ENCODE measurements around the gene LTBP2. TPM values are rescaled to one million over a fixed set of nuclear protein-coding genes. Genes with fewer than 3 reads are reported as not detected.

The LTBP2 gene
- total RNA-seq, 1 donor from 2014 or later: 14.4 TPM

- no peak for ATAC-seq
Measured at GRCh38 chr14:74503938-74504335, 108.1 kb downstream of the LTBP2 start.

DNA sequence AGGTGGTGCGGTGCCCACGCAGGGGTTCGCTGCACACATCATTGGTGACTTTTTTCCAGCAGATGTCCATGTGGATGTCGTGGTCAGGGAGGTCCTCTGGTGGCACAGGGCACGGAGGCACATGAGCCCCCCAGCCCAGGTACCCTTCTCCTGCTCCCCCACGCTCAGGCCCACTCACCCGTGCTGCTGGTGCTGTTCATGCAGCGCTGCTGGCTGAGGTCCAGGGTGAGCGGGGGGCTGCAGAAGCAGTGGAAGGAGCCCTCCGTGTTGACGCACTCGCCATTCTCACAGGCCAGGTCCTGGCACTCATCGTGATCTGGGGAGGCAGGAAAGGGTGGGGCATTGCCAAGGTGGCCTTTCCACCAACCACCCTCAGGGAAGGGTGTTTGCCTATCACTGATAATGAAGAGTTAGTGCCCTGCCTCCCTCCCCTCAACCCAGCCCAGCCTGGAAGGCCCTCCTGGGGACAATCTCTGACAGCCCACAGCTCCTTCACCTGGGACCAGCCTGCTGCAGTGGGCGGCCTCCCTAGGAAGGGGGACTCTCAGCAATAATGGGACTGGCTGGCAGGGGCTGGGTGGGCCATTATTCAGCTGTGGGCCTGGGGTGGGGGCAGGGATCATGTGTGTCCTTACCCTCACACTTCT lies 108.6 kb downstream of the LTBP2 start:
- ATAC-seq: no peak

DNA sequence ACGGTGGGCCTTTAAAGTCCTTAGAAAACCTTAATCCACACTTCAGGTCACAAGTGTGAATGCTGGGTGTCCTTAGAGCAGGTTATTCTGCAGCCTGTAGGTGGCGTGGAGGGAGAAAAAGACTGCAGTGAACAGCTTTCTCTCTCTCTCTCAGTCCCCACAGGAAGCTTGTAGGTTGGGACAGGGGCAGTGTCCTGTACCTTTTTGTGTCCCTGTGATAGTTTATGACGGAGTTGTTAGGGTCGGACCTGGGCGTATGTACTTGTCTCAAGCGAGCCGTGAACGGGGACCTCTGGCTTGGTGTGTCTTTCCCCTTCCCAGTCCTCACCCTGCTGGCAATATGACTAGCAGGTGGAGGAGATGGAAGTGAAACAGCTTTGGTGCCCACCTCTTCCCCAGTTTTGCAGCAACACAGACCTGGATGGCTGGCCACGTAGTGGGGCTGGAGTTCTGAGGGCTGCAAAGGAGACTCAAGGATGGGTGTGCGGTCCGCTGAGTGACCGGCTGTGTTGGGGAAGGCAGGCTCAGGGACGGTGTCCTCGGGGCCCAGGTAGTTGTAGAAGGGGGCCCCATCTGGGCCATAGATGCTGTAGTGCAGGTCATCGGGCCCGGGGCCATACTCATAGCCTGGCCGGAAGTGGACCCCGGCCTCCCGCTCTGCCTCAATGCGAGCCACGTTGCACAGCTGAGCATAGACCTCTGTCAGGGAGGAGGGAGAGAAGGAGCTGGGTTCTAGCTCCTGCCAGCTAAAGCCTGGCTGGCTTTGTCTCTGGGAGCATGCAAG lies 109.6 kb downstream of the LTBP2 start:
- ATAC-seq: peak; percentile 43

GRCh38 chr14:74501691-74502090 lies 110.3 kb downstream of the LTBP2 start:
- ATAC-seq: no peak

- peak; percentile 48 for ATAC-seq
Measured at GRCh38 chr14:74501135-74501614, 110.9 kb downstream of the LTBP2 start.

DNA sequence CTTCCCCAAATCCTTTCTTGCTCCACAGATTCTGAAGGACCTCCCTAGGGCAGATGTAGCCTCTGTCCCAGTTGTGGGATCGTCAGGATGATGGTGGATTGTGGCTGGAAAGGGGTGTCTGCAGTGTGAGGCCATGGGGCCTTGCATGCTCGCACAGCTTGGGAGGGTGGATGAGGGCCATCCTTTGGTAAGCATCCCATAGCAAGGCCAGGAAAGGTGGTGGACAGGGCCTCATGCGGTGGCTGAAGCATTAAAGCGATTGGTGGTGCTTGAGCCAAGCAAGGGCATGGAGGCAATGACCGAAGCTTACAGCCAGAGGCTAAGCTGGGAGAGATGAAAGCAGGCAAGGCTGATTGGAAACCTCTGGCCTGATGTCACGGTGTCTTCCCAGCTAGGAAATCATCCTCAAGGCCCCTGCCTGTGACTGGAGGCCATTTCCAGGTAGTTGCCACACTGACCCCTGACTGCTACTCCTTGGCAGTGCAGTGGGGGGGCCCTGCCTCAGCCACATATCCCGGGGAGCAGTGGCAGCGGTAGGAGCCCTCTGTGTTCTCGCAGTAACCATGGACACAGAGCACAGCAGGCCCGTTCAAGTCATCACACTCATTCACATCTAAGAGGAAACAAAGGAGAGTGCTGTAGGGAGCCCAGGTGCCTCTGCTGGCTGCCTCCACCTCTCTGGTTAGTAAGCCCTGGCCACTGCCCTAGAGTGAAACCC lies 111.5 kb downstream of the LTBP2 start:
- ATAC-seq: peak; percentile 5

DNA sequence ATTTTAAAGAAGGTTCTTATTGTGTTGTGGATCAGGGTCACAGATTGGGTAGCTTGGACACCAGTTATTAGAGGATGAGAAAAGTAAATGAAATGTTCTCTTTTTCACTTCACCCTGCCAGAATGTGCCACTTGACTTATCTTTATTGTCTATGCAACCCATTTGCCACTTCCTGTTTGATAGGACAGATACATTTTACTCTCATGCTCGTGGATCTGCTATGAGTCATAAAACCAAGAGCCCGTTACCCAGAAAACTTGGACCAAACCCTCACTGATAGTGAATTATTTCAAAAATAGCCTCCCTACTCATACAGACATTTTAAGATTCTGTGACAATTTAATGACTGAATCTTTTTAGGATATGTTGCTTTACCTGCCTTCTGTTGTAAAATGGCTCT lies 116.7 kb downstream of the LTBP2 start:
- no peak for ATAC-seq

DNA sequence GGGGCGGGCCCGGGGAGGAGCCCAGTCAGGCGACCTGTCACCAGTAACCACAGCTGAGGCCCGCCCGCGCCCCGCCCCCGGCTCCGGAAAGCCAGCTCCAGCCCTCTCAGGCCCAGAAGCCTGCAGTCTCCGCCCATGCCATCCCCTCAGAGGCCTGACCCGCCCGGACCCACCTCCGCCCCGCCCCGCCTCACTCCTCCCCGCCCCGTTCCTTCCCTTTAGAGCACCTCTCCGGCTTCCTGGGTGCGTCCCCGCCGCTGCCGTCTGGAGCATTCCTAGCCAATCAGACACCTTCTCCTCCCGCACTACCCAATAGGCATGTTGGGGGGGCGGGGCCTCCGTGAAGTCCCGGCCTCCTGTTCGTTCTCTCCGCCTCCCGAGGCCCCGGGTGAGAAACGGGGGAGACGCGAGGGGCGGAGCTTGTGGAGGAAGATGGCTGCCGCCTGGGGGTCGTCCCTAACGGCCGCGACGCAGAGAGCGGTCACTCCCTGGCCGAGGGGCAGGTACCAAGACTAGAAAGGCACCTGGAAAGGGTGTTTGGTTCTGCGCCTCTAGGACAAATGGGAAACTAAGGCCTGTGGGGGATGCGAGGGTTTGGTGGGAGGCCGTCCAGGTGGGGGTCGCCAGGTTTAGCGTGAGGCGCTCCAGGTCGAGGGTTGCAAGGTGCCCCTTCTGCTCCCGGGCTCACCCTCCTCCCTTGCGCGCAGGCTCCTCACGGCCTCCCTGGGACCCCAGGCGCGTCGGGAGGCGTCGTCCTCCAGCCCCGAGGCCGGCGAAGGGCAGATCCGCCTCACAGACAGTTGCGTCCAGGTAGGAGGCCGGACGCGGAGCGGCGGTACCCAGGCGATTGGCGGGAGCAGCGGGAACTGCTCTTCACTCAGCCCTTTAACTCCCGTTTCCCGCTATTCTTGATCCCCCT lies 118.4 kb downstream of the LTBP2 start, which contains the start of gene ISCA2:
Gene ISCA2 (plus strand): TSS at position 423 of the 919 bp plus-strand sequence. CDS start 10 bp downstream, at position 433.
- peak; percentile 98 for ATAC-seq

DNA sequence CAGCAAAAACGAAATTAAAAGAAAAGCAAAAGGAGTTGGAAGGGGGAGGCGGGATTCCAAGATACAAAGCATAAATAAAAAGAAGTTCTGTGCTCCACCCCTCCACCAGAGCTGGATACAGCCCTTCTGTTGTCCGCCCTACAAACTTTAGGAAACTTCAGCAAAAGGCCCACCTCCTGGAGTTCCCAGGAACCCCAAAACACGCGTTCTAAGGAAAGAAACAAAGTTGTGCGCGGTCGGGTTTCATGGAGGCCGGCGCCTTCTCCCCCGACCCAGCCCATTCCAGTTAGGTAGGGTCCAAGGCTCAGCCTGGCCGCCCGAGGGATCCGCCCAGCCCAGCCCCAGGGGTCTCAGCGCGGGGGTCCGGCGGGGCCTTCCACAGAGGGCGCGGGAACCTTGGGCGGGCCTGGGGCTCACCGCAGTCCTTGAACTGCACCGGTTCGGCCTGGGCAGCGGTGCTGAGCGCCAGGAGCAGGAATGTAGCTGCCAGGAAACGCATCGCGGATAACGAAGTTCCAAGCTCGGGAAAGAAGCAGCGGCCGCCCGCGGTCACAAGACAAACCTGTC lies 119.2 kb downstream of the LTBP2 start, which contains the start of gene NPC2:
Gene NPC2 (minus strand): TSS at position 530 of the 567 bp plus-strand sequence. CDS start 31 bp downstream, at position 499.
- no peak for ATAC-seq

- ATAC-seq: no peak
Measured at GRCh38 chr14:74491956-74492775, 119.9 kb downstream of the LTBP2 start.

DNA sequence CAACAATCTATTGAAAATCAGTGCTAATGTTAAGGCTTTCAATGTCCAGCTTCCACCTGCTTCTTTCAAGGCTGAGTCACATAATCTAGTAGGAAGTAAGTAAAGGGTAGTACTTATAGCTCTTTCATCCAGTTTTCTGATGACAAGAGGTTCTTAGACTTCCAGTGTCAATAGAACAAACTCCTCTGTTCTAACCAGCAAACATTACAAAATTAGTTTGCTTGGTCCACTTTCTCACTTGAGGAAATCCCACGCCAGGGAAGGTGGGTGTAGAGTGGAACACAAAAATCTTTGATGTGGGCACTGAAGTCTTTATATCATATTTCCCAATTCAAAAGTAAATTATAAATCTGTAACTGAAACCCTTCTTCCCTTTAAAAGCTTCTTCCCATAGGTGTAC lies 121.6 kb downstream of the LTBP2 start:
- no peak for ATAC-seq

DNA sequence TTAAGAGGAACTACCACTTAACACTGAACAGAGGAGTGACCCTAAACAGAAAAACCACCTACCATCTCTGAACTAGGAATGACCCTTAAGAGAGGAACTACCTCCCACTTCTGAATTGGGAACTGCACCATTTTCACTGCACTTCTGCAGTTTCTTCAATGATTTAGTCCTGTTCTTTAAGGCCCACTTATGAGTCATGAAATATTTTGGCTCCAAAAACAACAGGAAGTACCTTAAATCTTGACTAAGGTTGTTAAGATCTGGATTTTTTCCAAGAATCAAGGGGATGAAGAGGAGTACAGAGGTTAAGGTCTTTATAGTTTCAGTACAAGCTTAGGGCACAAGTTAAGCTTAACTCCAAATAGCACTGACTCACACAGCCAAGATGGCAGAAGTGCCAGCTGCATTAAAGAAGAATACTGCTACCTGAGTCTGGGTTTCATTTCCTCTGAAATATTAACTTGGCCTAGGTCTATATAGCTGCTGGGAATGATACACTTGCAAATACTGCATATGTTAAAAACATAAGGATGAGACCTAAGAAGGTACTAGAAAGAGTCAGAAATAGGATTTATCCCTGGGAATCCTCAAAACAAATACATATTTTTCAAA lies 123.1 kb downstream of the LTBP2 start:
- no peak for ATAC-seq

GRCh38 chr14:74486164-74486563 lies 125.9 kb downstream of the LTBP2 start:
- no peak for ATAC-seq

- ATAC-seq: no peak
Measured at GRCh38 chr14:74483321-74483720, 128.7 kb downstream of the LTBP2 start.

DNA sequence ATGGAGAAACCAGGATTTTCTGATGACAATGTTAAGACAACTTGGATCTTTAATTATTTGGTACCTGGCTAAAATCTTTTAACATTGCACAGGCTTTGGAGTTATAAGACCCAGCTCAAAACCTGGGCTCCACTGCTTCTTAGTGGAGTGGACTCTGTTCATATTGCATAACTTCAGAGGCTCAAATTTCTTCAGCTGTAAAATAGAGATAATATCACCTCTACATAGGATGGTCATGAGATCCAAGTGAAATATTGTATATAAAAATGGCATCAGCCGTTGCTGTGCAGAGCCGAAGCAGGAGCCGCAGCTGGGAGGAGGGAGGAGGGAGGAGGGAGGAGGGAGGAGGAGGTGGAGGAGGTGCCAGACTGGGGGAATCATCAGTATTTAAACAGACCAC lies 129.5 kb downstream of the LTBP2 start:
- ATAC-seq: no peak

GRCh38 chr14:74480046-74480445 lies 132.0 kb downstream of the LTBP2 start:
- no peak for ATAC-seq

- no peak for ATAC-seq
Measured at GRCh38 chr14:74478996-74479635, 132.9 kb downstream of the LTBP2 start.

GRCh38 chr14:74476607-74477006 lies 135.4 kb downstream of the LTBP2 start:
- ATAC-seq: no peak

DNA sequence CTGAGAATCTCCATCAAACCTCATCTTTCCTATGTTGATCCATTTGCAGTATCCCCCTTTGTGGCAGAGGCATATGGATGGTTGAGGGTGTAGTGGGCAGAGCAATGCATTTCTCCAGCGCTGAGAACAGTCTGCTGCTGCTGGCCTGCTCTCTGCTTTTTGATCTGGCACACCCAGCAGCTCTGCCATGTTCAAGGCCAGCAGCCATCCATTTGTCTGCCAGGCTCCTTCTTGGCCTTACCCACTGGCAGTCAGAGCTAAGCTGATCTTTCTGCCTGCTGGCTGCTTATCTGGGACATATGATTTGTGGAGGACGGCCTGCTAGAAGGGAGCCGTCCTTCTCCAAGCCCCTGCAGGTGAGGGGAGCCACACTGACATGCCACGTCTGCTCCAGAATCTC lies 135.9 kb downstream of the LTBP2 start:
- no peak for ATAC-seq

DNA sequence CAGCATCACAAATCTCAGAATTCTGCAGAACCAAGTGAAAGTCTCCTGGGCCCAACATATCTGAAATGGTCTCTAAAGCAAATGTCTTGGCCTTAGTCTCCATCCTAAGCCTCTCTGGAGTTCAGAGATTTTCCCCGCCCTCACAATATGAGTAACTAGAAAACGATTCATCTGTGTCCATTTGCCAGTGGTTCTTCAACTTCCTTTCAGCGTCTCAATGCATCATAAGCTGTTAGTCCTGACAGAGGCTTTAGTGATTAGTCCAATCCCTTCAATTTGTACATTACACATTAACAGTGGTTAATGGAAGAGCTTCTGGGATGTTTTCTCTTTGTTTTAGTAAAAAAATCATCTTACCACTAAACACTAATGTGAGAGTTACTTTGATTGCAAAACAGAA lies 136.4 kb downstream of the LTBP2 start:
- ATAC-seq: peak; percentile 41

Data from esophagus mucosa (tissue), 1 donor.